HL-60/S4 treated with phorbol 12-myristate 13-acetate at 8.2 ng/mL for 4 days and 3 days (cell line): ENCODE data around the gene TSPAN18.

Experiments used
- in situ Hi-C: fragments of 300-500 bp; cut with MboI; formaldehyde crosslinking; loops from 2 replicates; pipeline ENCODE4 v1.15.0; 2022; ENCODE audit warnings: low sequenced_read_pairs

Gene TSPAN18

DNA sequence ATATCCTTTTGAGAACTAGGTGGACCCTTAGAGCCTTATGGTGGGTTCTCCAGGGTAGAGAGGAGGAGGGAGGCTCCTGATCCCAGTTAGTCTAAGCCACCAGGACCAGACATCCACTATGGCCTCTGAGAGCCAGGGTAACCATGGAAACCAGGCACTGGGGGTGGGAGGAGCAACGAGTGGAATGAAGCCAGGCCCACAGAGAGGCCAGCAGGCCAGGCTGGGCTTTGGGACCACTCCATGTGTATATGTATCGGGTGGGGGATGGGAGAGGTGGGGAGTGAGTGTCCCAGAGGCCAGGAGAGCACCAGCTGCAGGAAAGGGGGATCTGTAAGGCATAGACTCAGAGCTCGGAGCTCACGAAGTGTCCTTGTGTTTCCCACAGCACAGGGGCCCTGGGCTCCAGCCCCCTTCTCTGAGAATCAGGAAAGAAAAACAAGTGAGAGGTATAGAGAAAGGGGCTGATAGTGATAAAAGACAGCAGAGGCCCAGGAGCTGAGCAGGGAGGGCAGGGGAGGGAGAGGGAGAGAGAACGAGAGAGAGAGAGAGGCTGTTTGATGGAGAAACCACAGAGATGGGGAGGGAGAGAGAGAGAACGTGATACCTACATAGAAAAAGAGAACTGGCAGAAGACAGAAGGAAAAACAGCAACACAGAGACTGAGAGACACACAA lies 15.5 kb upstream of the TSPAN18 start:
- in situ Hi-C loops = no loop called here

DNA sequence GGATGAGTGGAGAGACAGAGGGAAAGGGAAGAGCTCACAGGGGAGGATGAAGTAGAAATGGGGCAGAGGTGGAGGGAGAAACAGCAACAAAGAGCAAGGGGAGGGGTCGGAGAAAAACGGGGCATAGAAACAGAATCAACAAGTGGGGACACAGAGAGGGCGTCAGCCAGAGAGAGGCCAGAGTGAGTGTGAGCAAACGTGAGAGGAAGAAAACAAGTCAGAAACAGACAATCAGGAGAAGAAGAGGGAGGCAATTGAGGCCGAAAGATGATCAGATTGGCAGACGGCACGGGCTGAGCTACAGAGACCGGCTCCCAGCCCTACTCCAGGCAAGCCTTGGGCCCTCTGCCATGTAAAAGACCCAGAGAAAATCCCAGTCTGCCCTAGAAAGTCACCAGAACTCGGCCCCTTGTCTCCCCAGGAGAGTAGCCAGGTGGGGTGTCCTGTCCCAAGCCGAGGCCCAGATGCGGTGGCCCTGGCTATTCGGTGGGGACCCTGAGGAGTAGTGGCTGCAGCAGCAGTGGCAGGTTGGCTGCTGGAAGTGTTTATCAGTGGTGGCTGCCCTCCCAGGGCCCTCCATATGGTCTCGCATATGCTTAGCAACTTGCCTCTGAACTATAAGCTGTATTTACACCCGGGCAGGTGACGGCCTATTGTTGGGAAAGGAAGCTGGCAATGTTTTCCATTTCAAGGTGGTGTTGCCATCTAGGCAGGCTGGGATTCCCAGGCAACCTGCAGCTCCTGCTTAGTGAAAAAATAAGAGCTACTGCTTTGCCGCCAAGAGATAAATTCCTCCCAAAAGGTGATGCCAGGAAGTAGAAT lies 14.8 kb upstream of the TSPAN18 start:
- in situ Hi-C loops = no loop called here

DNA sequence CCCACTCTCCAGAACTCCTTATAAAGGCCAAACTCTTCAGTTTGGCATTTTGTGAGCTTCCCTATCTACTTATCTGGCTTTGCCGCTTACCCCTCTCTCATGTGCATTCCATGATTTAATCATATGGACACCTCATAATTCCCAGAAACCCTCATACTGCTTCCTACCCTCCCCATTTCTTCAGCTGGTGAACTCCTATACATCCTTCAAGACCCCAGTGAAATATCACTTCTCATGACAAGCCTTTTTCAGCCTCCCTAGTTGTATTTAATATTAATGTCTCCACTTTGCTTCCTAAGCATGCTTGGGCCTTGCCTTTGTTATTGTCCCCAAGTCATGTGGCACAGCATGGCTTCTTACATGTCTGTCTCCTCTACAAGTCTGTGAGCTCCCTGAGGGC lies 13.7 kb upstream of the TSPAN18 start:
- in situ Hi-C loops = no loop called here

DNA sequence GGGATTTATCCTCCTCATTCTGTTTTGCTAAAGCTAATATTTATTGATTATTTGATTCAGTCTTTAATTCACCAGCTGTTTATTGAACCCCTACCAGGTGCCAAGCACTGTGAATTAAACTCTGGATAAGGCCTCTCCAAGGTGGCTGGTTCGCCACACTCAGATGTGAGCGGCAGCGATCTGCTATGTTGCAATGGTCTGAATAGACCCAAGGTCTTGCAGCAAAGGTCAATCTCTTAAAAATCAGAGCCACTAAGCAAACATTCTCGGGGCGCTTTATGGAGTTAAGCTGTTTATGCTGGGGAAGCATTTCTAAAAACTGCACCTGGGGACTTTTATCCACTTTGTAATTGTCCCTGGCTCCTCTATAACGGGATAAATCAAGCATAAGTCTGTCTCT lies 10.5 kb upstream of the TSPAN18 start:
- in situ Hi-C loops = no loop called here

DNA sequence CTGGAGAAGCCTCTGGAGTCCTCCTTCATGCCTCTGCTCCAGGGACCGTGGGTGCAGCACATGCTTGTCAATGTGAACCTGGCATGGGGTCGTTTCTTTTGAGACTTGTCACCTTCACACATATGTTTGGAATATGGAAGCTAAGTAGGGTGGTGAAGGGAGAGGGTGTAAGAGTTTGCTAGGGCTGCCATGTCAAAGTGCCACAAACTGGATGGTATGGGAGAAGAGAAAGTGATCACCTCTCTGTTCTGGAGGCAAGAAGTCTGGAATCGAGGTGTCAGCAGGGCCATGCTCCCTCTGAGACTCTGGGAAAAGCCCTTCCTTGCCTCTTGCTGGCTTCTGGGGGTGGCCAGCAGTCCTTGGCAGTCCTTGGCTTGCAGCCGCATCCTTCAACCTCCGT lies 8.7 kb upstream of the TSPAN18 start:
- in situ Hi-C loops = no loop called here

DNA sequence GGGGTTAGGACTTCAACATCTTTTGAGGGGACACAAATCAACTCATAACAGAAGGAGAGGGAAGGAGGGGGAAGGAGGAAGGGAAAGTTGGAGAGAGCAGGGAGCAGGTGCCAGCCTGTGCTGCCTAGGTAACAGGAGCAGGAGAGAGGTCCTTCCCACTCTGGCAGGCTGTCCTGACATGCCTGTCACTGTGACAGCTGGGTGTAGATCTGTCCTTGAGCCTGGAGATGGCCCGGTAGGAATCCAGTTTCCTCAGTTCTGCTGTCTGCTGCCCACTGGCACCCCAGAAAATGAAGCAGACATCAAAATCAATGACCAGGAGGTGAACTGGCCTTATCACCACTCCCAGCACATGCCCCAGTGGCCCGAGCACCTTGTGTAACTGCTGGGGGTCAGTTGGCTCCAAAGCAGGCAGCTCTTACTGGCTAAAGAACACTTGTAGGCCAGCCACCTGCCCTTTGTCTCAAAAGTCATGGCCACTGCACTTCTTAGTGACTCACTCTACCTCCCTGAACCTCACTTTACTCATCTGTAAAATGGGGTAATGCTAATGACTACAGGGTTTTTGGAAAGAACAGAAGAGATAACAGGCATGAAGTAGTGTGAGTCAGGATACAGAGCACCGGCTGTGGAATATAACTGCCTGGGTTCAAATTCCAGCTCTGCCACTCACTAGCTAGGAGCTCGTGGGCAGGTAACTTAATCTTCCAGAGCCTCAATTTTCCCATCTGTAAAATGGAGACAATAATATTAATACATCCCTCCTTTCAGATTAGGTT lies 8.0 kb upstream of the TSPAN18 start:
- in situ Hi-C loops = no loop called here

DNA sequence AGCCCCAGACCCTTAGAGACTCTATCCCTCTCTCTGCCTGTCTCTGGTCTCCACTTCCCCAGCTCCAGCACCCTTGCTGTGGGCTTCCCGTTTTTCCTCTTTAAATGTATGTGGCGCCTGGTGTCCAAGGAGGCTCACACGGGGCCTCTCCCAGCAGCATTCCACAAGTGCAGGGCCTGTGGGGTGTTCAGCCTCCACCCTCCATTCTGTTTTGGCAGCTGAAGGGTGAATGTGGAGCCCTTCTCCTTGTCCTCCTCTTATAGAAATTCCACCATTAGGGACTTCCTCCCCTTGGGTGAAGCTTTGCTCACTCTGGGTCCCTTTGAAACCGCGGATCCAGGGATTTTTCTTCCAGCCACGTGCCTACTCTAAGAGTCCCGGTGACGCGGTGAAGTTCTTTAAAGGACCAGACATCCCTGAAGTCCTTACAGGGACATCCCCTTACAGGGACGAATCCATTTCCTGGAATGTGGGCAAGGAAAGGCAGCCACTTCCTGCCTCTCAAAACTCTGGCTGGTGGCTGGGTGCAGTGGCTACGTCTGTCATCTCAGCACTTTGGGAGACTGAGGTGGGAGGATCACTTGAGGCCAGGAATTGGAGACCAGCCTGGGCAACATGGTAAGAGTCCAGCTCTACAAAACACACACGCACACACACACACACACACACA lies 1.6 kb upstream of the TSPAN18 start:
- in situ Hi-C loops = no loop called here

DNA sequence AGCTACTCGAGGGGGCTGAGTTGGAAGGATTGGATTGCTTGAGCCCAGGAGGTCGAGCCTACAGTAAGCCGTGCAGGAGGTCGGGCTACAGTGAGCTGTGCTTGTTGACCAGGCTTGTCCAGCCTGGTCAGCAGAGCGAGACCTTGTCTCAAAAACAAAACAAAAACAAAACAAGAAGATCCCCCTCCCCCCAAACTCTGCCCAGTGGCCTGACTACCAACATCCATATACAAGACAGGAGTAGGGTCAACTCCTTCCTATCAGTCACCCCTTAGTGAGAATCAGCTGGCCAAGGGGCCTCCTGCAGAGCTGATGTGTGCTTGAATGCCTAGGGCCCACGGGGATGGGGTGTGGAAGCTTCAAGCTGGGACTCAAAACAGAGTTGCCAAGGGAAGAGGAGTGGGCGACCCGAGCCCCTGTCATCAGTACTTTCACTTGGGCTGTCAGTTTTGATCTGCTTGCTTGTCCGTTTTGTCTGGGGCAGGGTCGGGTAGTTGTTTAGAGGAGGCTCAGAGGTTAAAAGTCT lies 942 bp upstream of the TSPAN18 start:
- in situ Hi-C loops = no loop called here

DNA sequence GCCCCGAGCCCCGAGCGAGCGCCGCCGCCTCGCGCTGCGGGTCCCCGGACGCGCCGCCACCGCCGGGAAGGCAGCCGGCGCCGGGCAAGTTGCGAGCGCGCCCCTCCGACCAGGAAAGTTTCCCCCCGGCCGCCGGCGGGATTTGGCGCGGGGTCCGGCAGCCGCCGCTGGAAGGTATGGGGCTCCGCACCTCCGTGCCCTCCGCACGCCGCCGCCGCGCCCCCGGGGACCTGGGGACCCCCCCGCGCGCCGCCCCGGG lies 281 bp downstream of the TSPAN18 start:
- in situ Hi-C loops = no loop called here

DNA sequence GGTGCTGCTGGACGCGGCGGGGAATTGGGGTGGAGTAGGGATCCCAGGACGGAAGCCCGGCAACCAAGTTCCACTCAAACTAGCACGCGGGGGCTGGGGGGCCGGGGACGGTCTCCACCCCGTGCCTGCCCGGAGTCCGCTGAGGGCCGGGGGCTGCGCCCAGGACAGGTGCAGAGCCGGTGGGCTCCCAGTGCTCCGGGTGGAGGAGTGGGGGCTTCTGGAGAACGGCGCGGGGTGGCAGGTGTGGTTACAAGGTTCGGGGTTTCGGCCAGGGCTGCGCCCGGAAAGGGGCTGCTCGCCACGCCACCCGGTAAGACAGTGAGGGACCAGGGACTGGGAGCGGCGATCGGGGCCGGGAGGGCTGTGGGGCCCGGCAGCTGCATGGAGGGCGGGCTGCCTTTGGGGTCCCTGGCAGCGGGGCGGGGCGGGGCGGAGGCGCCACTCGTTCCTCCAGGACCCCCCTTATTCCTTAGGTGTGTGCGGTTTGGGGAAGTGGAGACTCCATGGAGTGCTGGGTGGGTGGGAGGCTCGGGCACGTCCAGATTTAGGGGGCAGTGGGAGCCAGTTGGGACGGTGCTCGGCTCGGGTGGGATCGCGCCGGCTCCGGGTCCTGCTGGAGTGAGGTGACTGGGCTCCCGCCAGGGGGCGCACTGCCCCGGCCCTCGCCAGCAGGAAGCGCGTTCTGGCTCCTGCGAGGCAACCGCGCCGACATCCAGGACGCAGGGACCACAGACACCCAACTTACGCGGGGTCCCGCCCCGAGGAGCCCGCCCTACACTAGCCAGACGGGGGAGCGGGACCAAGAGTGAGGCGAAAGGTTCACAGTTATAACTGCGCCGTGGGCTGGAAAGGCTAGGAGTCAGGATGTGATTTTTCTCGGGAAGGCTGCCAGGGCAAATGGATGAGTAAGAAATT lies 868 bp downstream of the TSPAN18 start:
- in situ Hi-C loops = no loop called here

DNA sequence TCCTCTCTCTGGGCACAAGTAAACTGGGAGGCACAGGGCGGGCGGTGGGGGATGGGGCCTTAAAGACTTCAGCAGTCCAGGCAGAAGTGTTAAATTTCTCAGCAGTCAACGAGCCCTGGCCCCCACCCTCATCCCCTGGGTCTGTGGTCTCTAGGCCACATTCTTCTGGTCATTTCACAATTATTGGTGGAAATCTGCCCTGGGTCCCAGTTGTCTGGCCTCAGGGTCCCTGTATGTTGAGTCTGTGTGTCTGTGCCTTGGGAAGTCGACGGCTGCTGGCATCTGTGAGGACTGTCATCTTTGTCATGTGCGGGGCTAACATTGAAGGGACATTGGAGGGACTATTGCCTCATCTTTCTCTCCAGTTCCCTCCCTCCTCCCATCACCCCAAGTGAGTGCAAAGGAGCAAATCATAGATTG lies 1.7 kb downstream of the TSPAN18 start:
- in situ Hi-C loops = no loop called here

DNA sequence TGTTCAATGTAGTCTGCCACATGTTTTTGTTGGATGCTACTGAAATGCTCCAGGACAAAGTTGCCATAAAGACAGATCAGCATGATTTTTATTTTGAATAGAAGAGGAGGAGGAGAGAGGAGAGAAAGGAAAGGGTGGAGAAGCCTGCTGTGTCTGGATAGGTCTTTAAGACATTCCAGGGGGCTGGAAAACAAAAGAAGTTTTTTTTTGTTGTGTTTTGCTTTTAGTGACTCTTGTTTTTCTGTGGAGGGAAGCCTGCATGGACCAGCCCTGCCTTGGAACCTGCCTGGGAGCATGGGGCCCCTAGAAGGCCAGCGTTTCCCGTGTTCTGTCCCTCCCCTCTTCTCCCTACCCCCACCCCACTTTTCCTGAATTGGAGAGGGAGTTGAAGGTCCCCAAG lies 2.3 kb downstream of the TSPAN18 start:
- in situ Hi-C loops = no loop called here

DNA sequence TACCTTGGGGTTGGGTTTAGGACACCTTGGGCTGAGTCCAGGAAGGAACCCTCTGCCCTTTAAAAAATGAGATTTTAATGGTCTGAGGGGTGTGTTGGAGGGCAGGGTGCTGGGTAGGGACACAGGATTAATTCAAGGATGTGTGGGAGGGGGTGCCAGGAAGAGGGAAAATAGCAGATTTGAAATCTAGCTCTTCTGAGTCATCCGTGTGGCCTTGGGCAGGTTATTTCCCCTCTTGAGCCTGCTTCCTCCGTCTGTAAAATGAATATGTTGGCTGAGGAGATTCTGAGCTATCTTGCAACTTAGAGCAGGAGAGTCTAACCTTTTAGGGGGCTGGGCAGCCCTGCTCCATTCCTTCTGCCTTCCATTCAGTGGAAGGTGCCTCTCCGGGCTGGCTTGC lies 3.0 kb downstream of the TSPAN18 start:
- in situ Hi-C loops = no loop called here

DNA sequence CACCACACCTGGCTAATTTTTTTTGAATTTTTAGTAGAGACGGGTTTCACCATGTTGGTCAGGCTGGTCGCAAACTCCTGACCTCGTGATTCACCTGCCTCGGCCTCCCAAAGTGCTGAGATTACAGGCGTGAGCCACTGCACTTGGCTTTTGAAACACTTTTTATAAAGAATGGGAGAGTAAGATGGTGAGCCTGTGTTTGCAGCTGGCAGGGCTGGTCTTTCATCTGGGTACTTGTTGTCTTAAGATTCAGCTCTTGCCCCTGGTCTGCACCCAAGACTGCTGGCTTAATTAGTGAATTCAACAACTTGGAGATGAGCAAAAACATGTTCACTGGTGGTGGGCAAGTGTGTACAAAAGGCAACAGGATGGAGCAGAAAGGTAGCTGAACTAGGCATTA lies 4.0 kb downstream of the TSPAN18 start:
- in situ Hi-C loops = no loop called here

DNA sequence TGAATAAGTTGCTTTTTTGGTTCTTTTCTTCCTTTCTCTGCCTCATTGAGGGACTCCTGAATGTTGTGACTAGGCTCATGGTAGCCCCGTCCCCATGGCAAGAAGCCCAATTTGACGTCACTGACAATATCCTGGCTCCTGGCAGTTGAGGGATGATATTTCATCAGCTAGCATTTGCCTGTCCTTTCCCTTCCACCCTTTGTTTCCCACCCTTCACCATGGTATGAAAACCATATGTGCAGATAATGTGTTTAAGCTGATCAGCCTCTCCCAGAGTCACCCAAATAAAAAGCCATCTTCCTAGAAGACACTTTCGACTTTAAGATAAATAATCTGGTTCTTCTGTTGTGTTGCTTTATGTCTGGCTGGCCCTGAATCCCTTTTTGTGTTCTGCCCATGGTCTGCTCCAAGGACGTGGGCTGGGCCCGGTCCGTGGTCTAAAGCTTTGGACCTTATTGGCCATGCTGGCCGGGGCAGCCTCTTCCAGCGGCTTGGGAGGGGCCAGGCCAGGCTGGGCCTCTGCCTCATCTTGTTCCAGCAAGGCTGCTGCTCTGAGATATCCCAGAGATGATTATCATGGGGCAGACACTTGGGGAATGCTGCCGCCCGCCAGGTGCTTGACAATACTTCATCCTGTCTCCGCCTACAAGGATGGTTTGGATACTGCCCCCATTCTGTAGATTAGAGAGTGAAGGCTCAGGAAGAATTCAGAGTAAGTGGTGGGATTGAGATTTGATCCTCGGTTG lies 5.1 kb downstream of the TSPAN18 start:
- in situ Hi-C loops = no loop called here

DNA sequence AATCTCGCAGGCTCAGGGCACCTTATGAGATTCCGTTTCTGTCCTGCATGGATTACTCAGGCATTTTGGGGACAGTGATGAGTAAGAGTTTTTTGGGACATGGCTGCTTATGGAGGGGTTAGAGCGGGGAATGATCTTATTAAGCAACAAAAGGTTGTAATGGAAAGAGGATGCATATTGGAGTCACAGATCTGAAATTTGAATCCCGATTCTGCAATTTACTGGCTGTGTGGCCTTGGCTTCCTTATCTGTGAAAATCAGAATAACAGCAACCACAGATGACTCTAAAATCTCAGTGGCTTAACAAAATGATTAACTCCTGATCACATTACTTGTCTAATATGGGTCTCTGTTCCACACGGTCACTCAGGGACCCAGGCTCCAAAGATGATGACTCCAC lies 5.8 kb downstream of the TSPAN18 start:
- in situ Hi-C loops = no loop called here

DNA sequence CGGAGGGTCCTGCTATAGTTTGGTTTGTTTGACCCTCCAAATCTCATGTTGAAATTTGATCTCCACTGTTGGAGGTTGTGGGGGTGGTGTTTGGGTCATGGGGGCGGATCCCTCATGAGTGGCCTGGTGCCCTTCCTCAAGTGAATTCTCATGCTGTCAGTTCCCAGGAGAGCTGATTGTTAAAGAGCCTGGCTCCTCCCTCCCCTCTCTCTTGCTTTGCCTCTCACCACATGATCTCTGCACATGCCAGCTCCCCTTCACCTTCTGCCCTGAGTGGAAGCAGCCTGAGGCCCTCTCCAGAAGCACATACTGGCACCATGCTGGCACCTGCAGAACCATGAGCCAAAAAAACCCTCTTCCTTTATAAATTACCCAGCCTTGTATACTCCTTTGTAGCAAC lies 7.1 kb downstream of the TSPAN18 start:
- in situ Hi-C loops = no loop called here

DNA sequence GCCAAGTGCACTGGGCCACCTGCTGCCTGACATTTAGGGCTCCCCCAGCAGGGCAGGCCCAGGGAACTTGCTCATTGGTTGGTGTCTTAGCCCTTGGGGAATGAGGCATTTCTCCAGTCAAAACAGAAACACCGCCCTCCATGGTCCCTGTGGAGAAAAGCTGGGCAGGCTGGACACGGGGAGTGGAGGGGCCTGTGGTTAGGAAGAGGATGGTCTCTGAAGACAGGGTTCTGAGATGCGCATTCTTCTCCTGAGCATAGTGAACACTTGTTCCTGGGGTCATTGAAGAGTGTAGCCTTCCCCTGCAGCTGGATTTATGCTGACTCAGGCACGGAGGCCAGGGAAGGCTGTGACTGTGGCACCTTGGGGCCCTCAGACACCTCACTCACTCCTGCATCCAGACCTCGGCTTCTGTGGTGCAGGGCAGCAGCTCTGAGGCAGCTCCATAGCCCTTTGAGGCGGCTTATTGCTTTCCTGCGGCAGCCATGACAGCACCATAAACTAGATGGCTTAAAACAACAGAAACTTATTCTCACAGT lies 8.2 kb downstream of the TSPAN18 start:
- in situ Hi-C loops = no loop called here

DNA sequence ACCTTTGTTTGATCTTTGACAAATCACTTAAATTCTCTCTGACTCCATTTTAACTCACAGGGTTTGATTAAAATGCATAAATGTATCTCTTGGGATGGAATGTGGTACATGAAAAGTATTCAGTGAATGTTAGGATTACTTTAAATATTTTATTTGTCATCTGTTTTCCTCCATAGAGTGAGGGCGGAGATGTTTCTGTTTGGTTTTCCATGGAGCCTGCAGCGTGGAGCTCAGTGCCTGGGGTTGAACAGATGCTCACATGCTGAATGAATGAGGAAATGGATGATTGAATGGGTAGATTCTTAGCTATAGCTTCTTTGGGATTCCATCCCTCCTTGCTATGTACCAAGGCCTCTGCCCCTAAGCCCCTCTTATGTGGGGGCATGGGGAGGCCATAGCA lies 10.0 kb downstream of the TSPAN18 start:
- in situ Hi-C loops = no loop called here
